Large intestine (tissue), 3 donors: ENCODE results near the gene NCKAP5. TPM values are rescaled to one million over a fixed set of nuclear protein-coding genes. Genes with fewer than 3 reads are reported as not detected.
A peak's percentile ranks its signal among the peaks of the same experiment; 100 is the strongest.

Source experiments
- DNase-seq, 2 donors: peaks; one replicate each; pipeline versions ENCODE4 v3.0.0 to v3.0.0-alpha.2; 2013
- H3K27ac ChIP-seq: one replicate; pipeline ENCODE4 v1.5.1; 2013; ENCODE audit warnings: low read length
- H3K27me3 ChIP-seq: 2 replicates; pipeline ENCODE4 v1.6.1; 2013; ENCODE audit warnings: low read length; ENCODE audit not compliant: control insufficient read depth, insufficient read depth
- H3K36me3 ChIP-seq: 2 replicates; pipeline ENCODE4 v1.6.1; 2013; ENCODE audit warnings: low read length; ENCODE audit not compliant: control insufficient read depth, insufficient read depth
- H3K4me1 ChIP-seq: one replicate; pipeline ENCODE4 v1.6.1; 2013; ENCODE audit warnings: low read length; ENCODE audit not compliant: control insufficient read depth, insufficient read depth
- H3K4me3 ChIP-seq: one replicate; pipeline ENCODE4 v1.5.1; 2013; ENCODE audit warnings: low read length
- H3K9me3 ChIP-seq: one replicate; pipeline ENCODE4 v1.6.1; 2013; ENCODE audit warnings: mild to moderate bottlenecking, low read depth, low read length, moderate library complexity; ENCODE audit not compliant: control insufficient read depth
- WGBS: methylation state at CpG from one replicate; pipeline ENCODE4 v1.1.5; 2013; ENCODE audit warnings: low lambda C conversion rate; ENCODE audit not compliant: insufficient coverage; 5-methylcytosine and 5-hydroxymethylcytosine counted together
- polyA plus RNA-seq: library from polyadenylated mRNA; unstranded; fragments of 120-200 nt; gene quantifications from one replicate; pipeline ENCODE4 v1.2.1, GENCODE V29; 2013

Gene NCKAP5
- polyA plus RNA-seq, 1 donor, result 4.3 TPM

DNA sequence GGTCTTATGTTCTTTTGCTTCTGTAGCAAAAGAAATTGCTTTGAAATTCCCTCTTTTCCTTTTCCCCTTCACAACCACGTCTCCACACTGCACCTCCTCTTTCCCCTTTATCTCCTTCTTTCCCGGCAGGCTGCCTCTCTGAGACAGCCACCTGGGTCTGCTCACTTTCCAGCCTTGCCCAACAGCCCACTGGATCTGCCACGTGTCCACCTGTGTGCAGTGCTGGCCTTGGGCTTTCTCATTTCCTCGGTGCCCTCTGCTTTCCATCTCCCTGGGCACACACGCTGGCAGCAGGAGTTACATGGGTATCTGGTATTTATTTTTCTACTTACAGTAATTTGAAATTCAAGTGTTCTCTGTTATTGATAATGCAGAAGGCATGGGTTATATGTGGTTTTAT is 684.8 kb downstream of the NCKAP5 start:
- no peaks in the 10 kb centered on the region for H3K9me3 ChIP-seq
- H3K4me1 ChIP-seq, result no peaks in the 10 kb centered on the region
- no peak overlapping the region for H3K4me3 ChIP-seq
- H3K36me3 ChIP-seq, result no peaks in the 10 kb centered on the region
- H3K27ac ChIP-seq, result no peak overlapping the region
- DNase-seq, result no peak
- no peaks in the 10 kb centered on the region for H3K27me3 ChIP-seq
- WGBS, result 79% methylated on average over 2 of the region's 5 CpGs

DNA sequence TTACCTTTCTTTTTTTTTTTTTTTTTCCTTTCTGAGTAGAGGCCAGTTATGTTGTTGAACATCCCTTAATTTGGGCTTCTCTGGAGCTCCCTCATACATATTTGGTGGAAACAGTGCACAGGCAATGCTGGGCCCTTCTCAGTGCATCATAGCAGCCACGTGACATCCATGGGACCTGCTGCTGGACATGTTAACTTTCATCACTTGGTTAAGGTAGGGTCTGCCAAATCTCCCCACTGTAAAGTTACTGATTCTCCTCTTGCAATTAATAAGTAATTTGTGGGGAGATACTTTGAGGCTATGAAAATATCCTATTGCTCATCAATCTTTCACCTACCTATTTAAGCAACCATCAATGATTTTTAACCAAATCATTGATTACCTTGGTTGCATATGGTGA is 686.7 kb downstream of the NCKAP5 start:
- H3K9me3 ChIP-seq, result no peaks in the 10 kb centered on the region
- WGBS, result no CpG with 5 or more reads among the region's 1 CpG
- DNase-seq, result no peak
- no peak overlapping the region for H3K27ac ChIP-seq
- no peak overlapping the region for H3K4me3 ChIP-seq
- no peaks in the 10 kb centered on the region for H3K4me1 ChIP-seq
- no peaks in the 10 kb centered on the region for H3K27me3 ChIP-seq
- no peaks in the 10 kb centered on the region for H3K36me3 ChIP-seq

DNA sequence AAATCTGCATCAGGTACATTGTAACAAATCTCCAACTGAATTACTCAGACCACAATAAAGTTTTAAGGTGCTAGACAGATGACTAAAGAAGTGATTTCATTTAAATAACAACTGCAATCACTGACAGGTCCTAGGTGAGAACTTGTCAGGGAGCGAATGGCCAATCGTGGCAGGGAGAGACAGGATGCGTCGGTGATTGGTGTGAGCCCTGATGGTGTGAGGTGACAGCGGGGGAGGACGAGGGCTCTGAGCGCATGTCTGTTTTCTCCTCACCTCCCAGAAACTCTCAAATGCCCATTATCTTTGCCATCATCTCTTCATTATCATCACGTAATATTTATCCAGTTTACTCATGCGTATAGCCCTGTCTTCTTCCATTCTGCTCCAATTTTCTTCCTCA is 690.3 kb downstream of the NCKAP5 start:
- no peak overlapping the region for H3K27ac ChIP-seq
- H3K4me1 ChIP-seq, result no peaks in the 10 kb centered on the region
- no peak for DNase-seq
- 94% methylated on average over 2 of the region's 9 CpGs for WGBS
- no peaks in the 10 kb centered on the region for H3K27me3 ChIP-seq
- no peaks in the 10 kb centered on the region for H3K36me3 ChIP-seq
- H3K9me3 ChIP-seq, result no peaks in the 10 kb centered on the region
- no peak overlapping the region for H3K4me3 ChIP-seq

GRCh38 chr2:132876745-132877391 is 691.4 kb downstream of the NCKAP5 start:
- Histone ChIP-seq H3K9me3 (no peaks in the 10 kb centered on the region), H3K27me3 (no peaks in the 10 kb centered on the region), H3K4me3 (no peak overlapping the region), H3K36me3 (no peaks in the 10 kb centered on the region), H3K27ac (no peak overlapping the region), H3K4me1 (no peaks in the 10 kb centered on the region)
- DNase-seq, result no peak
- WGBS, result 86% methylated on average over 1 of the region's 5 CpGs

GRCh38 chr2:132875193-132875592 is 693.1 kb downstream of the NCKAP5 start:
- Histone ChIP-seq H3K9me3 (no peaks in the 10 kb centered on the region), H3K36me3 (no peaks in the 10 kb centered on the region), H3K27ac (no peak overlapping the region), H3K4me1 (no peaks in the 10 kb centered on the region), H3K4me3 (no peak overlapping the region), H3K27me3 (no peaks in the 10 kb centered on the region)
- no peak for DNase-seq
- WGBS, result 100% methylated on average over 1 of the region's 3 CpGs

GRCh38 chr2:132873738-132874137 is 694.5 kb downstream of the NCKAP5 start:
- no CpG with 5 or more reads among the region's 4 CpGs for WGBS
- DNase-seq, result no peak

DNA sequence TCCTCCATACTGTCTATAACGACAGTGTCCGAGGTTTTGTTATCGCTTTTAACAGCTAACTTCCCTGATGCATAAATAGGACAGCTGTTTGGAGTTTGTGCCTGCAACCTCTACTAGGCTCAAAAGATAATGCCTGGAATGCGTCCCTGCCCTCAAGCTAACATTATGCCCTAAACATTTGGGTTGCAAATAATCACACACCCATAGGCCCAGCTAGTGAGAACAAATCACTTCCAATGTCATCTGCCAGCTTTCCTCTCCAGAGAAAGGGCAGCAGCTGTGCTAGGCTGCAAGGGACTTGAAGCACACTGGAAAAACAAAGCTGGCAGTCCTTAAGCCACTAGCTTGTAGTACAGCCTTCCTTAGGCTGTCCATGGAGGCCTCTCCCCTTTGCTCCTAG is 696.4 kb downstream of the NCKAP5 start:
- DNase-seq, result no peak
- H3K4me1 ChIP-seq, result no peaks in the 10 kb centered on the region
- no peaks in the 10 kb centered on the region for H3K36me3 ChIP-seq
- H3K27ac ChIP-seq, result no peak overlapping the region
- no peaks in the 10 kb centered on the region for H3K9me3 ChIP-seq
- 71% methylated on average over 3 of the region's 4 CpGs for WGBS
- no peaks in the 10 kb centered on the region for H3K27me3 ChIP-seq
- H3K4me3 ChIP-seq, result no peak overlapping the region

More at GRCh38 chr2:132873738-132874137, 694.5 kb downstream of the NCKAP5 start:
- H3K27me3 ChIP-seq, result no peaks in the 10 kb centered on the region
- H3K36me3 ChIP-seq, result no peaks in the 10 kb centered on the region
- H3K27ac ChIP-seq, result no peak overlapping the region
- H3K9me3 ChIP-seq, result no peaks in the 10 kb centered on the region
- H3K4me3 ChIP-seq, result no peak overlapping the region
- no peaks in the 10 kb centered on the region for H3K4me1 ChIP-seq

- DNase-seq, result no peak
- H3K9me3 ChIP-seq, result no peaks in the 10 kb centered on the region
- no peaks in the 10 kb centered on the region for H3K36me3 ChIP-seq
- no peaks in the 10 kb centered on the region for H3K4me1 ChIP-seq
- H3K27me3 ChIP-seq, result no peaks in the 10 kb centered on the region
- H3K4me3 ChIP-seq, result no peak overlapping the region
- no peak overlapping the region for H3K27ac ChIP-seq
These were observed 704.3 kb downstream of the NCKAP5 start for GRCh38 chr2:132863961-132864360.

GRCh38 chr2:132860220-132860619 is 708.0 kb downstream of the NCKAP5 start:
- H3K27me3 ChIP-seq, result no peaks in the 10 kb centered on the region
- DNase-seq, result no peak
- WGBS, result no CpG with 5 or more reads among the region's 2 CpGs
- H3K27ac ChIP-seq, result no peak overlapping the region
- H3K36me3 ChIP-seq, result no peaks in the 10 kb centered on the region
- no peak overlapping the region for H3K4me3 ChIP-seq
- no peaks in the 10 kb centered on the region for H3K9me3 ChIP-seq
- no peaks in the 10 kb centered on the region for H3K4me1 ChIP-seq

DNA sequence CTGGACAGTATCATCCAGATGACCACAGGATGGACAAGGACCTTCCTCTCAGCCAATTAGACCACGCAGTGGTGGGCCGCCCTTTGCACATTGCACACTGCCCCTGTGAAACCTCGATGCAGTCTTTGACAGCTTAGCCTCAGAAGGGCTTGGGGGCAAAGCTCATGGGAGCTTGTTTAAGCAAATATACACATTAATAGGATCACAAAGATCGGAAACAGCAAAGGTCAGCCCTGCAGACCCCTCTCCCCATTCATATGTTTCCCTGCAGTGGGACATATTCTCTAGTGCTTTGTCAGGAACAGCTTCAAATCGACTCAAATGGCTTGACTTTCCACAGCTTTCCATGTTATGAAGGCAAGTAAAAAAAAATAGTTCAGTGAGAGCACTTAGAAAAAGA is 708.7 kb downstream of the NCKAP5 start:
- DNase-seq, result peak in 1 of 2 donors; percentile 4
- H3K9me3 ChIP-seq, result no peaks in the 10 kb centered on the region
- no peaks in the 10 kb centered on the region for H3K4me1 ChIP-seq
- no peak overlapping the region for H3K27ac ChIP-seq
- H3K4me3 ChIP-seq, result no peak overlapping the region
- no peaks in the 10 kb centered on the region for H3K27me3 ChIP-seq
- H3K36me3 ChIP-seq, result no peaks in the 10 kb centered on the region
- WGBS, result no CpG with 5 or more reads among the region's 5 CpGs

- Histone ChIP-seq H3K9me3 (no peaks in the 10 kb centered on the region), H3K27ac (no peak overlapping the region), H3K4me1 (no peaks in the 10 kb centered on the region), H3K4me3 (no peak overlapping the region), H3K27me3 (no peaks in the 10 kb centered on the region), H3K36me3 (no peaks in the 10 kb centered on the region)
- DNase-seq, result no peak
- WGBS, result no CpG with 5 or more reads among the region's 1 CpG
These were observed 710.9 kb downstream of the NCKAP5 start for GRCh38 chr2:132857319-132857718.
